22Rv1 (cell line): ENCODE data around the gene CHRNA4.

Experiments
- H3K27ac ChIP-seq: fragments of 450-650 bp; 2 replicates; pipeline ENCODE4 v1.5.1; 2017
- ZFX ChIP-seq: fragments of 450-650 bp; IDR thresholded peaks from 2 replicates; pipeline ENCODE4 v1.6.1; 2017; ENCODE audit warnings: antibody characterized with exemption, borderline replicate concordance
- TF ChIP-seq, protein P1 (sequence below): fragments of 450-650 bp; IDR thresholded peaks from 2 replicates; pipeline ENCODE4 v1.5.1; 2017; ENCODE audit warnings: mild to moderate bottlenecking

CHRNA4 gene

DNA sequence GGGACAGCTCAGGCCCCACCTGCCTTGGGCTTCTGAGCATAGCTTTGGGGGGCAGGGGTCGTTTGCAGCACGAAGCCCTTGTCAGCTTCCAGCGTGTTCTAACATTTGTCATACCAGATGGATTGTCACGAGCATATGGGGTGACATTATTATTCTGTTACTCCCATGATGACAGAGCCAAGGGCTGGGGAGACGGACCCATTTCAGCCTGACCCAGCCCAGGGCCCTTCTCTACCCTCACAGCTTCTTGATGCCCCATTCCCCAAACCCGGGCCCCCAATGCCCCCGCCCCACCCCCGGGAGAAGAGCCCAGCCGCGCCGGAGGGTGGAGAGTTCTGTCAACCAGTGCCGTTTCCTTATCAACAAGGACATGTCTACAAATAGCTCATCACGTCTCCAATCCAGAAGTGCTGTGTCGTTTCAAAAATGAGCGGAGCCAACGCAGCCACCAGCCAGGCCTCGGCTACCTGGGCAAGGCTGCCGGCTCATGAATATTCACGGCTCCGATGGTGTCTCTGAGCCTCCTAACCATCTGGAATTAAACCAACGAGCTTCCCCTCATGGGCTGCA is 9.6 kb upstream of the CHRNA4 start:
- no peak overlapping the region for H3K27ac ChIP-seq
- no peak for TF ChIP-seq ZFX
- TF ChIP-seq, protein P1, sequence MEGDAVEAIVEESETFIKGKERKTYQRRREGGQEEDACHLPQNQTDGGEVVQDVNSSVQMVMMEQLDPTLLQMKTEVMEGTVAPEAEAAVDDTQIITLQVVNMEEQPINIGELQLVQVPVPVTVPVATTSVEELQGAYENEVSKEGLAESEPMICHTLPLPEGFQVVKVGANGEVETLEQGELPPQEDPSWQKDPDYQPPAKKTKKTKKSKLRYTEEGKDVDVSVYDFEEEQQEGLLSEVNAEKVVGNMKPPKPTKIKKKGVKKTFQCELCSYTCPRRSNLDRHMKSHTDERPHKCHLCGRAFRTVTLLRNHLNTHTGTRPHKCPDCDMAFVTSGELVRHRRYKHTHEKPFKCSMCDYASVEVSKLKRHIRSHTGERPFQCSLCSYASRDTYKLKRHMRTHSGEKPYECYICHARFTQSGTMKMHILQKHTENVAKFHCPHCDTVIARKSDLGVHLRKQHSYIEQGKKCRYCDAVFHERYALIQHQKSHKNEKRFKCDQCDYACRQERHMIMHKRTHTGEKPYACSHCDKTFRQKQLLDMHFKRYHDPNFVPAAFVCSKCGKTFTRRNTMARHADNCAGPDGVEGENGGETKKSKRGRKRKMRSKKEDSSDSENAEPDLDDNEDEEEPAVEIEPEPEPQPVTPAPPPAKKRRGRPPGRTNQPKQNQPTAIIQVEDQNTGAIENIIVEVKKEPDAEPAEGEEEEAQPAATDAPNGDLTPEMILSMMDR = no peak

DNA sequence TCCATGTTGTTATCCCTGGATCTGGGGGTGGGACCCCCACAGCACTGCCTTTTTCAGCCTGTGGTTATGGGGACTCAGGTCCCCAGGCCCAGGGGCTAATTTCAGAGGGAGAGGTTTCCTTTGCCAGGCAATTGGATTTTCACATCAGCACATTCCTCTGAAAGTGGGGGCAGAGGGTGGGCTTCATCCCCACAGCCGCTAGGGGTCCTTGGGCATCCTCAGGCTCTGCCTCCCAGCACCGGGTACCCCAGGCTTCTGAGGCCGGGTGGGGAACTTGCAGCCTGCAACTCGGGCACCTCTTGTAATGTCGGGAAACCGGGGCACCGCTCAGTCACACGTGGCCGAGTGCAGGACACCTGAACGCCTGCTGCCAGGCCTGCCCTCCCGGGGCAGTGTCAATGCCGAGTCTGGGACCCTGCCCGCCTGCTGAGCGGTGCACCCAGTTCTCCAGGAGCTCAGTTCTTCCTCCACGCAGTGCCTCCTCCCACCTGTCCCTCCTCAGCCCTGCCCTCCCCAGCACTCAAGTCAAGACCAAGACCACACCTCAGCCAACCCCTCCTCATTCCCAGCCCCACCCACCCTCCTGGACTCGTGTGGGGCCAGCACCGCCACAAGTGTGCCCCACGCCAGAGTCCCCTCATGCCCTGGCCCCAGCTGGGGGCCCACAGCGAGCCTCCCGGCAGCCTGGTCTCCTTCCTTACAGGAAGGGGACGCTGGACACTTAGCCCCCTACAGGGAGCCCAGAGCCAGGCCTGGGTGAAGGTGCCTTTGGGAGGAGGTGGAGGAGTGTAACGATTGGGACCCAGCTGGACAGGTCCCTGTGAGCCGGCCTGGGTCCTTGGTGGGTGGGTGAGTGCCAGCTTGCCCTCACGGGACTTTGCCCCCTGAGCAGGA is 8.8 kb upstream of the CHRNA4 start:
- TF ChIP-seq, protein P1 = no peak
- TF ChIP-seq ZFX = no peak
- no peak overlapping the region for H3K27ac ChIP-seq

DNA sequence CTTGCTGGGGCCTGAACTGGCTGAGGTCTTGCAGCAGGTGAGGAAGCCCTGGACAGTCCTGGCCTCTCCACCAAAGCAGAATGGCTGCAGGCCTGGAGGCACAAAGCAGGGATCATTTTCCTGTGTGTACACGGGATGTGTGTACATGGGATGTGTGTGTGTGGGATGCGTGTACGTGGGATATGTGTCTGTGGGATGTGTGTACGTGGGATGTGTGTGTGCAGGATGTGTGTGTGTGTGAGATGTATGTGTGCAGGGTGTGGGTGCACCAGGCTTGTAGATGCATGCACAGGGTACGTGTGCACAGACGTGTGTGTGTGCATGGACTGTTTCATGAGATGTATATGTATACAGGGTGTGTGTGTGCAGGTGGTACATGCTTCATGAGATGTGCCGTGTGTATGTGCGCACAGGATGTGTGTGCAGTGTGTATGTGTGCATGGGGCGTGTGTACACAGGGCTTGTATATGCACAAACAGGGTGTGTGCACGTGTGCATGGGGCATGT is 7.9 kb upstream of the CHRNA4 start:
- H3K27ac ChIP-seq = no peak overlapping the region
- no peak for TF ChIP-seq ZFX
- TF ChIP-seq, protein P1 = no peak

DNA sequence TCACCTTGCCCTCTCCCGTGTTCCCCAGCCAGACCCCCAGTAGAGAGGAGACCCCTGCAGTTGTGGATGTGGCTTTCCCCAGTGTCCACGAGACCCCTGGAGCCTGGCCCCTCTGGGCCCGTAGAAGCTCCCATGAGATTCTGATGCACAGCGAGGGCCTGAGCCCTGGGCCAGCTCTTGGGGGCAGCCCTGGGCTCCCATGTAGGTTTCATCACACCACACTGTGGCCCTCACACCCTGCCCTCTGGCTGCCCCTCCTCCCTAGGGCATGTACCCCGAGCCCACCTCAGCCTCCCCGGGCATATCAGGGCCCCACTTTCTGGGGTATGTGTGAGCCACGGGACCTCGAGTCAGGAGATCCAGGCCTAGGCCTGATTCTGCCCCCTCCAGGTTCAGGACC is 7.0 kb upstream of the CHRNA4 start:
- TF ChIP-seq, protein P1 = no peak
- TF ChIP-seq ZFX = no peak
- H3K27ac ChIP-seq = no peak overlapping the region

- TF ChIP-seq ZFX = no peak
- TF ChIP-seq, protein P1 = no peak
- H3K27ac ChIP-seq = no peak overlapping the region
These were observed 6.4 kb upstream of the CHRNA4 start for GRCh38 chr20:63367446-63368055.

- no peak overlapping the region for H3K27ac ChIP-seq
- TF ChIP-seq ZFX = no peak
- TF ChIP-seq, protein P1 = no peak
These were observed 5.5 kb upstream of the CHRNA4 start for GRCh38 chr20:63366390-63367365.
